GM10266 (cell line): ENCODE results near the gene PDHA1.

Experiments used
- DNase-seq: peaks from one replicate; pipeline ENCODE4 v3.0.0; 2012; ENCODE audit errors: extremely low spot score
- TF ChIP-seq, protein P1 (sequence below): IDR thresholded peaks from 2 replicates; pipeline ENCODE4 v1.5.1; 2012; ENCODE audit warnings: mild to moderate bottlenecking, low read depth; ENCODE audit not compliant: control insufficient read depth, insufficient read depth; ENCODE audit errors: missing control alignments

PDHA1 gene

DNA sequence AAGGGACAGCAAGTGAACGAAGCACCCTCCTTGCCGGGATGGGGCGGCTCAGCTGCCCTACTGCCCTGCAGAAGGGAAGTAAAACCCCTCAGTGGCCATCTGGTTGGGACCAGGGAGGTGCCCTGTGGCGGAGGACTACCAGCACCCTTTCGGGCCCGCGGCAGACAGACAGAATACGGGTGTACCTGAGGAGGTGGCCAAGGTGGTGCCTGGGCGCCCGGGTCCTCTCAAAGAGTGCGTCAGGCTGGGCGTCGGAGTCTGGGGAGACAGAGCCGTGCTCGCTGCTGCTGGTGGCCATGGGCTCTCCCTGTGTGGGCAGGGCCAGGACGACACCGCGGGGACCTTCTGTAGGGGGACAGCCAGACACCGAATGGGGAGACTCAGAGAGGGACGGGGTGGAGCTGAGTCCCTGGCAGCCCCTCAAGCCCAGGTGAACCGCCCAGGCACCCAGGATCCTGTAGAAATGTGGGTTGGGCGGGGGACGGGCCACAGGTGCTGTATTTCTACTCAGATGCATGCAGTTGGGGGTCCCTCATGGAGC is 29.7 kb downstream of the PDHA1 start:
- TF ChIP-seq, protein P1, sequence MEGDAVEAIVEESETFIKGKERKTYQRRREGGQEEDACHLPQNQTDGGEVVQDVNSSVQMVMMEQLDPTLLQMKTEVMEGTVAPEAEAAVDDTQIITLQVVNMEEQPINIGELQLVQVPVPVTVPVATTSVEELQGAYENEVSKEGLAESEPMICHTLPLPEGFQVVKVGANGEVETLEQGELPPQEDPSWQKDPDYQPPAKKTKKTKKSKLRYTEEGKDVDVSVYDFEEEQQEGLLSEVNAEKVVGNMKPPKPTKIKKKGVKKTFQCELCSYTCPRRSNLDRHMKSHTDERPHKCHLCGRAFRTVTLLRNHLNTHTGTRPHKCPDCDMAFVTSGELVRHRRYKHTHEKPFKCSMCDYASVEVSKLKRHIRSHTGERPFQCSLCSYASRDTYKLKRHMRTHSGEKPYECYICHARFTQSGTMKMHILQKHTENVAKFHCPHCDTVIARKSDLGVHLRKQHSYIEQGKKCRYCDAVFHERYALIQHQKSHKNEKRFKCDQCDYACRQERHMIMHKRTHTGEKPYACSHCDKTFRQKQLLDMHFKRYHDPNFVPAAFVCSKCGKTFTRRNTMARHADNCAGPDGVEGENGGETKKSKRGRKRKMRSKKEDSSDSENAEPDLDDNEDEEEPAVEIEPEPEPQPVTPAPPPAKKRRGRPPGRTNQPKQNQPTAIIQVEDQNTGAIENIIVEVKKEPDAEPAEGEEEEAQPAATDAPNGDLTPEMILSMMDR = no peak
- no peak for DNase-seq

DNA sequence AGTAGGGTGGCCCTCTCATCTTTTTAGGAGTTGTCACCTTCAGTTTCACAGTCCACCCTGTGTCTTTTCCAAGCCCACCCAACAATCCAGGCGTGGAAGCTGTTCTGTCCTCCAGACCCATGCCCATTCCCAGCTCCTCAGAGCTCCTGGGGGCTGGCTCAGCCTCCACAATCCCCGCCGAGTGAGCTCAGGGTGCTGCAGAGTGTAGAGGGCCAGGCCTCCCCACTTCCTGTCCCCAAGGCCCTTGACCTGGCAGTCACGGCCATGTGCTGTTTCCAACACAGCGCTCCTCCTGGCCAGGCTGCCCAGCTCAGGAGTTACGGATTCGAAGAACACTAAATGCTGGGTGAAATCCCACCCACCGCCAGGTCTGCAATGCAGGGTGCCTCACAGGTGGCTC is 31.8 kb downstream of the PDHA1 start:
- DNase-seq = no peak

DNA sequence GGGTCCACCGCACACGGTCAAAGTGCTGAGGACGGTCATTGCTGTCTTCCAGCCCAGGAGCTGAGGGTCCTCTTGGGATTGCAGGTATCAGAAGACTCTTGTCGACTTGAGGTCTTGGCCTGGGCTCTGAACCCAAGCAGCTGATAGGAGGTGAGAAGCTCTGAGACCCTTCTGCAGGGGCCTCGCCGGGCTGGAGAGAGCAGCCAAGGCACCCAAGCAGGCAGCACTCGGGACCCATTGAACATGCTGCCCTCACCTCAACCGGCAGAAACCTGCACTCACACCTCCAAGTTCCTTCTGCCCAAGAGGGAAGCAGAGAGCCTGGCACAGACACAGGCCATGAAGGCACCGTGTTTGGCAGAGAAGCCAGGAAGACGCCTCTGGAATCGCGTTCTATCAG is 34.1 kb downstream of the PDHA1 start:
- TF ChIP-seq, protein P1 = no peak
- no peak for DNase-seq

More for the DNA sequence above, 31.8 kb downstream of the PDHA1 start:
- TF ChIP-seq, protein P1 = no peak

DNA sequence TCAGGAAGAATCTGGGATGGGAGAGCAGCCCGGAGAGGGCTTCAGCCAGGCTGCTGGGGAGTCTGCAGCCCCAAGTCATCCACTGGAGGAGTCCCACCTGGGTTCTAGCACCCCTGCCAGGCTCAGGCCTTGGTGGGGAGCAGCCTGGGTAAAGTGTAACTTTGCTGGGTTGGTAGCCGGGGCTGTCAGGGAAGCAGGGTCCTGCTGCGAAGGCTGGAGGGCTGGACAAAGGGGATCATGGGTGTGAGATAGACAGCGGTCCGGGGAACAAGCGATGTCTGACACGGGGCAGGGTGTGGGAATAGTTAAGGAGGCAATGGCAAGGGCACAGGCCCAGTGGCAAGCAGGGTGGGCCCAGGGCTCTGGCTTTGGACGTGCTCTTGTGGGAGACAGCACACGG is 37.6 kb downstream of the PDHA1 start:
- DNase-seq = no peak
- TF ChIP-seq, protein P1 = no peak

DNA sequence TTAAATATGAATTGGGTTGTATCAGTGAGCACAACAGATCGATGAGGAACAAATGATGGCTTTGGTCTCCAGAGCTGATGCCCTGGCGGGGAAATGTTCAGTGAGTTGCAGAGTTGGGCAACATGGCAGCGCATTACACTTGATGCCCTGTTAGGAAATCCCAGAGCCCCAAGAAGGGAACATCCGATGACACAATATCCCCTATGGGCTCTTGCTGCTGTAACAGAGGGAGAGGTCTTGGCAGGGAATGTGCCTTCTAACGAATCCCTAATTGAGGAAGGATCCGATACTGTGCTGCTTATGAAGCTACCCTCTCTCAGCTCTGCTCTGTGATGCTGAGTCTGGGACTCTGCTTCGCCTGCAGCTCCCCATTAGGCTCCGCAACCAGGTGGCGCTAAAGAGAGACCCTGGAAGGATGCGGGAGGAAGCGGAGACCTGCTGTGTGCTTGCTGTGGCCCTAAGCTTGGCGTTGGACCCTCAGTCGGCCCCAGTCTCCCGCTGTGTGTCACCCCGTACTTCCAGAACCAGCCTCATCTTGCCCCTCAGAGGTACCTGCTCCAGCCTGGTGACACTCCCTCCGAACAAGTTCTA is 38.9 kb downstream of the PDHA1 start:
- TF ChIP-seq, protein P1 = peak; percentile 66
- DNase-seq = peak; percentile 49

DNA sequence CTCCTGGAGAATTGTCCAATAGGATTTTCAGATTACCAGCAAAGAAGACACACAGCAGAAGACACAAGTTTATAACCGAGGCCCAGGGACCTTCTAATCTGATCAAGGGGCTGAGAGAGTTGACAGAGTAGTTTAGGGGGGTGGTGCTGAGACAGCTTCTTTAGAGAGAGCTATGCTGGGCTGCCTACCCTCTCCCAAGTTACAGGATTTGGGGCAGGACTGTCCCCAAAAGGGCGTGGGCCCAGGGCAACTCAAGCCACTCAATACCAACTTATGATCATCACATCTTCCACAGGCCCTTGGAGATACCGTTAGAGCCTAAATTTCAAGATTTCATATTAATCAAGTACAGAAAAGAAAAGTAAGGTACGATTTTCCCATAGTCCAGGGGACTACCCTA is 43.0 kb downstream of the PDHA1 start:
- no peak for DNase-seq
- TF ChIP-seq, protein P1 = no peak

DNA sequence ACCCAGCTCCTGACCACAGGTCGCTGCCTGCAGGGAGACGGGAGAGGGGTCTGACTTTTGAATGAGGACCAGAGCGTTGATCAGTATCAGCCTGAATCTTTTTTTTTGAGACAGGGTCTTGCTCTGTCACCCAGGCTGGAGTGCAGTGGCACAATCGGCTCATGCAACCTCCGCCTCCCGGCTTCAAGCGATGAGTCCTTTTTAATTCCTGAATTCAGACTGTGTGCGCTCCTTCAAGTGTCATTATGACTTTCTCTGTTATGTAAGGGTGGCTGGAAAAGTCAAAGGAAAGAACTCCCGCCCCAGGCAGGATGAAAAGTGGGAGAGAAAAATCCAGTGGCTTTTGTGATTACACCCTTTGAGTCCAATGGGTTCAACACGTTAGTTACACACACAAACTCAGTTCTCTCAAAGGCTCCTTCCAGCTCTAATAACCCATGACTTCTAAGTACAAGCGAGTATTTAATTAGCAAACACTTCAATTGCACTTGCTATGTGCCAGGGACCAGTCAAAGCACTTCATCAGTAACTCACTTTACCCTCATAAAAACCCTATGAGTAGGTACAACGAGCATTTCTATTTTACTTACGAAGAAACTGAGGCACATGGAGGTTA is 44.4 kb downstream of the PDHA1 start:
- TF ChIP-seq, protein P1 = no peak
- DNase-seq = no peak
